HepG2 (cell line): Measurements from ENCODE around the gene NUCB1. TPM values are rescaled to one million over a fixed set of nuclear protein-coding genes. Genes with fewer than 3 reads are reported as not detected.

Experiments
- ATAC-seq: fragments of 200-7000 bp; cut with Tn5 transposase; 3 replicates; pipeline ENCODE4 v1.9.1; 2020; ENCODE audit warnings: mild to moderate bottlenecking, moderate library complexity
- BruUV-seq: library from RNA; stranded (reverse); fragments of 400-500 nt; replicated peaks from 2 replicates; lab custom pipeline; 2021; lab: Mats Ljungman, UMichigan
- CTCF ChIA-PET: fragments of 300-600 bp; formaldehyde crosslinking; extraction: SDS; loops from one replicate; lab custom pipeline; 2021; ENCODE audit warnings: low total read pairs, inconsistent platforms, low intra/inter-chr PET ratio; lab: Yijun Ruan, JAX
- POLR2A ChIA-PET: fragments of 350-600 bp; sonication (Branson Sonifier 250); formaldehyde crosslinking; loops from one replicate; lab custom pipeline; 2020; ENCODE audit warnings: antibody characterized with exemption, inconsistent platforms; lab: Yijun Ruan, JAX
- DNase-seq: peaks from one replicate; pipeline ENCODE4 v3.0.0-alpha.2; 2015; ENCODE audit warnings: low spot score
- FAIRE-seq: peaks from 3 replicates; lab custom pipeline; 2011; peaks lifted over from hg19 to GRCh38; lab: Jason Lieb, UNC
- H2AFZ ChIP-seq: one replicate; pipeline ENCODE4 v1.6.1; 2011; ENCODE audit warnings: low read length, inconsistent platforms
- H3K27ac ChIP-seq: fragments of 300-600 bp; 3 replicates; pipeline ENCODE4 v1.8.0; 2011; ENCODE audit warnings: mixed run types, mild to moderate bottlenecking, mixed read lengths, low read length, inconsistent platforms; ENCODE audit not compliant: insufficient read depth; ENCODE audit errors: extremely low read length
- H3K27me3 ChIP-seq, 2 experiments: fragments of 200-600 bp in 1 of 2; 2 replicates in 1 of 2; 3 replicates in 1 of 2; pipeline versions ENCODE4 v1.6.0 to v1.8.0; 2011; ENCODE audit warnings: low read length in 2 of 2, mild to moderate bottlenecking in 2 of 2, moderate library complexity in 2 of 2, inconsistent platforms in 1 of 2; ENCODE audit not compliant: insufficient read depth in 2 of 2, control insufficient read depth in 1 of 2
- H3K36me3 ChIP-seq, 2 experiments: fragments of 200-600 bp in 1 of 2; replicated peaks in 1 of 2; 2 replicates in 1 of 2; 3 replicates in 1 of 2; pipeline versions ENCODE4 v1.5.1 to v1.8.0; 2011; ENCODE audit warnings: low read length in 2 of 2, inconsistent platforms in 1 of 2; ENCODE audit not compliant: insufficient read depth in 2 of 2, control insufficient read depth in 1 of 2
- H3K4me1 ChIP-seq: 2 replicates; pipeline ENCODE4 v1.5.1; 2012; ENCODE audit warnings: low read length, inconsistent platforms; ENCODE audit not compliant: insufficient read depth
- H3K4me2 ChIP-seq: 2 replicates; pipeline ENCODE4 v1.6.0; 2011; ENCODE audit warnings: low read depth, low read length, inconsistent platforms
- H3K4me3 ChIP-seq, 3 experiments: fragments of 200-600 bp in 1 of 3; sonication (generic), shearing (Covaris generic) in 1 of 3; replicated peaks in 1 of 3; 2 replicates each; pipeline ENCODE4 v1.5.1; 2011 to 2016; ENCODE audit warnings: low read length in 3 of 3, inconsistent platforms in 2 of 3, low read depth in 2 of 3, mild to moderate bottlenecking in 2 of 3, control low read depth in 1 of 3, mixed read lengths in 1 of 3; ENCODE audit not compliant: insufficient read depth in 1 of 3
- H3K79me2 ChIP-seq: one replicate; pipeline ENCODE4 v1.6.1; 2011; ENCODE audit warnings: low read length, inconsistent platforms; ENCODE audit not compliant: insufficient read depth
- H3K9ac ChIP-seq: 2 replicates; pipeline ENCODE4 v1.6.0; 2011; ENCODE audit warnings: mild to moderate bottlenecking, low read depth, low read length, inconsistent platforms; ENCODE audit not compliant: insufficient read depth
- H3K9me3 ChIP-seq: 2 replicates; pipeline ENCODE4 v1.5.1; 2012; ENCODE audit warnings: mild to moderate bottlenecking, low read length
- H4K20me1 ChIP-seq: 2 replicates; pipeline ENCODE4 v1.6.0; 2011; ENCODE audit warnings: inconsistent platforms, mild to moderate bottlenecking, low read length, moderate library complexity; ENCODE audit not compliant: insufficient read depth
- CBX5 ChIP-seq: sonication (generic); formaldehyde crosslinking; IDR thresholded peaks from 2 replicates; pipeline ENCODE4 v1.4.0; 2020; ENCODE audit warnings: missing genetic modification reagents, borderline replicate concordance
- GTF2F1 ChIP-seq: fragments of 150-350 bp; IDR thresholded peaks from 2 replicates; pipeline ENCODE4 v1.6.1; 2014; ENCODE audit warnings: low read length
- KMT2A ChIP-seq: sonication (generic); formaldehyde crosslinking; IDR thresholded peaks from 2 replicates; pipeline ENCODE4 v1.4.0; 2020; ENCODE audit warnings: missing genetic modification reagents
- POLR2A ChIP-seq, 2 experiments: IDR thresholded peaks; 2 replicates each; pipeline ENCODE4 v1.6.1; 2011; ENCODE audit warnings: low read depth in 2 of 2, low read length in 2 of 2, mild to moderate bottlenecking in 1 of 2, moderate library complexity in 1 of 2; ENCODE audit not compliant: insufficient read depth in 1 of 2
- RBFOX2 ChIP-seq: fragments of 200-400 bp; formaldehyde crosslinking; IDR thresholded peaks from 2 replicates; pipeline ENCODE4 v1.6.1; 2017; ENCODE audit warnings: low read depth, mild to moderate bottlenecking, low read length
- ZBTB4 ChIP-seq: sonication (generic); formaldehyde crosslinking; IDR thresholded peaks from 2 replicates; pipeline ENCODE4 v1.4.0; 2020; ENCODE audit warnings: missing genetic modification reagents, mild to moderate bottlenecking, borderline replicate concordance
- ZNF142 ChIP-seq: sonication (generic); formaldehyde crosslinking; IDR thresholded peaks from 2 replicates; pipeline ENCODE4 v1.4.0; 2020; ENCODE audit warnings: missing genetic modification reagents
- ZNF44 ChIP-seq: sonication (generic); formaldehyde crosslinking; IDR thresholded peaks from 2 replicates; pipeline ENCODE4 v1.5.1; 2020; ENCODE audit warnings: mild to moderate bottlenecking, missing genetic modification reagents
- ZNF484 ChIP-seq: sonication (generic); formaldehyde crosslinking; IDR thresholded peaks from 2 replicates; pipeline ENCODE4 v1.5.1; 2020; ENCODE audit warnings: mild to moderate bottlenecking, low read depth, missing genetic modification reagents, borderline replicate concordance
- WGBS: methylation state at CpG from one replicate; pipeline ENCODE4 v1.1.6; 2017; ENCODE audit warnings: low lambda C conversion rate; 5-methylcytosine and 5-hydroxymethylcytosine counted together
- in situ Hi-C: cut with HindIII; loops from 2 replicates; pipeline ENCODE4 v1.10.0; 2017; ENCODE audit warnings: low pct_unique_long_range_greater_than_20kb; ENCODE audit not compliant: extremely low pct_ligation_motif_present
- intact Hi-C: fragments of 100-400 bp; cut with micrococcal nuclease; formaldehyde crosslinking; loops from one replicate; pipeline ENCODE4 v1.10.0; 2022; ENCODE audit not compliant: unreplicated experiment
- polyA plus RNA-seq, 8 experiments: library from polyadenylated mRNA; depleted of rRNA in 3 of 8; stranded (reverse) in 7 of 8; unstranded in 1 of 8; fragments of >200 nt; fragmentation: Illumina TruSeq in 4 of 8; extraction: Trizol in 4 of 8; gene quantifications; 2 replicates each; pipeline versions ENCODE4 v1.2.1 to v1.2.3, GENCODE V29; 2011 to 2016; ENCODE audit warnings: low read depth in 4 of 8, missing spikeins in 1 of 8, mixed read lengths in 1 of 8; ENCODE audit not compliant: insufficient read depth in 1 of 8
- total RNA-seq, 5 experiments: library from RNA; depleted of rRNA; stranded (reverse); fragments of >200 nt; fragmentation: Illumina TruSeq; extraction: Trizol; gene quantifications; 2 replicates each; pipeline ENCODE4 v1.2.3, GENCODE V29; 2016; ENCODE audit warnings: low read depth in 1 of 5

NUCB1 gene
- total and polyA plus RNA-seq, 2 of the 13 experiments (the other 11 are each of a cell fraction or from before 2014, with no cell fraction given) = 82.3 to 106 TPM

- no peak for FAIRE-seq
These were observed 21.8 kb downstream of the NUCB1 start for GRCh38 chr19:48921721-48922500.

More at GRCh38 chr19:48921721-48922500, 21.8 kb downstream of the NUCB1 start:
- in situ Hi-C loops (no loop called here), intact Hi-C loops (no loop called here)
- Histone ChIP-seq H3K4me1 (no peaks in the 10 kb centered on the region), H4K20me1 (no peaks in the 10 kb centered on the region), H2AFZ (no peak overlapping the region), H3K9me3 (no peaks in the 10 kb centered on the region), H3K79me2 (no peaks in the 10 kb centered on the region), H3K4me3 (no peak overlapping the region), H3K4me2 (no peak overlapping the region), H3K27me3 (no peaks in the 10 kb centered on the region), H3K27ac (no peak overlapping the region)
- POLR2A ChIA-PET = no interaction called here
- BruUV-seq = no TSS peak
- DNase-seq = no peak
- 93% methylated on average over 5 of the region's 12 CpGs for WGBS
- TF ChIP-seq GTF2F1 (no peak), KMT2A (no peak), RBFOX2 (0 out of 2 replicates have a peak, but pooled peaks have one; percentile 29), ZNF142 (no peak), CBX5 (CRISPR knock-in tag) (no peak), POLR2A (IDR thresholded peaks at IDR 0.05; ENCODE audit: insufficient read depth in 1 of 2, low read depth in 2 of 2, low read length in 2 of 2) (0 out of 4 replicates have a peak, but pooled peaks of 1 of the 2 experiments have one; percentile 6), ZNF484 (no peak), ZNF44 (CRISPR knock-in tag) (no peak), ZBTB4 (no peak)
- TF ChIP-seq, all 625 proteins: peak for 2
- no peak for ATAC-seq
- CTCF ChIA-PET = no interaction called here
- H3K9ac ChIP-seq = no peak overlapping the region
- H3K36me3 ChIP-seq = peaks cover 5 to 23% of the 10 kb centered on the region in 2 experiments; a peak in 4 of 5 replicates
